Mesothelial cell of epicardium (in vitro differentiated cells): ENCODE data around the gene KDM4C. TPM values are rescaled to one million over a fixed set of nuclear protein-coding genes. Genes with fewer than 3 reads are reported as not detected.

Experiments used
- DNase-seq, 2 experiments: peaks; one replicate each; pipeline ENCODE4 v3.0.0; 2021; ENCODE audit warnings: low spot score in 2 of 2; ENCODE audit not compliant: unreplicated experiment in 2 of 2
- H3K27ac Mint-ChIP-seq: 2 replicates; pipeline ENCODE4 v1.8.0; 2021; ENCODE audit warnings: mixed read lengths
- H3K27me3 Mint-ChIP-seq: 2 replicates; pipeline ENCODE4 v1.8.0; 2021; ENCODE audit warnings: low read depth, mixed read lengths
- H3K36me3 Mint-ChIP-seq: 2 replicates; pipeline ENCODE4 v1.8.0; 2021; ENCODE audit warnings: mixed read lengths
- H3K4me1 Mint-ChIP-seq: 2 replicates; pipeline ENCODE4 v1.8.0; 2021; ENCODE audit warnings: mixed read lengths
- H3K4me3 Mint-ChIP-seq: 2 replicates; pipeline ENCODE4 v1.8.0; 2021; ENCODE audit warnings: mild to moderate bottlenecking, moderate library complexity, mixed read lengths
- H3K9me3 Mint-ChIP-seq: 2 replicates; pipeline ENCODE4 v1.8.0; 2021; ENCODE audit warnings: mixed read lengths
- CTCF ChIP-seq: fragments of 200-600 bp; sonication (generic); IDR thresholded peaks from one replicate; pipeline ENCODE4 v1.5.0; 2021; ENCODE audit warnings: antibody characterized with exemption; ENCODE audit not compliant: unreplicated experiment
- total RNA-seq: library from RNA; stranded (reverse); gene quantifications from 3 replicates; pipeline ENCODE4 v1.2.1, GENCODE V29; 2021

The KDM4C gene
- total RNA-seq, 1 donor from 2014 or later, result 25.4 TPM

- H3K27me3 Mint-ChIP-seq, result peaks cover 7% of the 10 kb centered on the region
- no peak overlapping the region for H3K4me3 Mint-ChIP-seq
- H3K27ac Mint-ChIP-seq, result no peak overlapping the region
- H3K4me1 Mint-ChIP-seq, result no peaks in the 10 kb centered on the region
- peaks cover 14% of the 10 kb centered on the region for H3K9me3 Mint-ChIP-seq
- peaks cover 13% of the 10 kb centered on the region for H3K36me3 Mint-ChIP-seq
- DNase-seq, result no peak
- TF ChIP-seq CTCF, result no peak
These were observed 164.4 kb downstream of the KDM4C start for GRCh38 chr9:6922124-6922676.

DNA sequence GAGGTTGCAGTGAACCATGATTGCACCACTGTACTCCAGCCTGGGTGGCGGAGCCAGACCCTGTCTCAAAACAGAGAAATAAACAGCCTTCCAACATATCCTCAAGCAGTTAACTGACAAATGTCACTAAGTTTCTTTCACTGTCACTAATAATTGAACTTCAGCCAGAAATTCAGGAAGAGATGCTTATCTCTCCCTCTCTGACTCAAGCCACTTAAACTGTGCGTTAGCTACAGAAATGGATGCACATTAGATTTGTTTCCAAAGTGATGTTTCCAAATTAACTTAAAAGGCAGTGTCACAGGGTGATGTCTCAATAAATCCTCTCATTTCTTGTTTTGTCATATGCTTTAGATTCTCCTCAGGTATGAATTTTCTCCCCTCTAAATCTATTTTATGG, 164.9 kb downstream of the KDM4C start:
- Mint-ChIP-seq H3K9me3 (peaks cover 12% of the 10 kb centered on the region), H3K27me3 (peaks cover 7% of the 10 kb centered on the region), H3K4me1 (no peaks in the 10 kb centered on the region), H3K27ac (no peak overlapping the region), H3K4me3 (no peak overlapping the region), H3K36me3 (peaks cover 13% of the 10 kb centered on the region)
- TF ChIP-seq CTCF, result no peak
- no peak for DNase-seq

DNA sequence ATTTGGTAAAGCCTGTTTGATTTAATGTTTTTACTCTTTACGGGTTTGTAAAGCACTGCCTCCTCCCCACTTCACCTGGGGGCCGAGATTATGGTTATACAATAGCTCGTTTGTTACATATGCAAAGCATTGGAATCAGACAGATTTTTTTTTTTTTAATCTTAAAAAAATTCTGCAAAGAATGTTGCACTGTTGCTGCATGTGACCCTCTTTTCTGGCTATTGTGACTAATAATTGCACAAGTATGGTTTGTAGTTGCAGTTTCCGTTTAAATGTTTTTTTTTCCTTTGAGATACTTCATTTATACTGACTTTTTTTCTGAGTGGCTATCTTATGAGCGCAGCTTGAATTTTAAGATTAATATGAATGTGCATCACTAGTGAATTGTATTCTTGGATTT, 165.3 kb downstream of the KDM4C start:
- DNase-seq, result no peak
- H3K36me3 Mint-ChIP-seq, result peaks cover 13% of the 10 kb centered on the region
- peaks cover 7% of the 10 kb centered on the region for H3K27me3 Mint-ChIP-seq
- no peaks in the 10 kb centered on the region for H3K4me1 Mint-ChIP-seq
- TF ChIP-seq CTCF, result no peak
- H3K27ac Mint-ChIP-seq, result no peak overlapping the region
- H3K4me3 Mint-ChIP-seq, result no peak overlapping the region
- H3K9me3 Mint-ChIP-seq, result peaks cover 10% of the 10 kb centered on the region

- DNase-seq, result no peak
- peaks cover 12% of the 10 kb centered on the region for H3K36me3 Mint-ChIP-seq
- H3K27ac Mint-ChIP-seq, result no peak overlapping the region
- H3K4me1 Mint-ChIP-seq, result no peaks in the 10 kb centered on the region
- peaks cover 7% of the 10 kb centered on the region for H3K27me3 Mint-ChIP-seq
- no peak for TF ChIP-seq CTCF
- H3K9me3 Mint-ChIP-seq, result peaks cover 5% of the 10 kb centered on the region
- no peak overlapping the region for H3K4me3 Mint-ChIP-seq
These were observed 166.4 kb downstream of the KDM4C start for GRCh38 chr9:6924149-6924548.

- no peaks in the 10 kb centered on the region for H3K9me3 Mint-ChIP-seq
These were observed 167.3 kb downstream of the KDM4C start for GRCh38 chr9:6924988-6925563.

More at GRCh38 chr9:6924988-6925563, 167.3 kb downstream of the KDM4C start:
- H3K27me3 Mint-ChIP-seq, result peaks cover 7% of the 10 kb centered on the region
- DNase-seq, result no peak
- H3K4me3 Mint-ChIP-seq, result no peak overlapping the region
- no peaks in the 10 kb centered on the region for H3K4me1 Mint-ChIP-seq
- H3K36me3 Mint-ChIP-seq, result peaks cover 11% of the 10 kb centered on the region
- no peak for TF ChIP-seq CTCF
- no peak overlapping the region for H3K27ac Mint-ChIP-seq
